GM19395 (cell line): ENCODE results near the gene RASL10A.

Experiments
- ATAC-seq: cut with Tn5 transposase; IDR thresholded peaks from one replicate; pipeline ENCODE4 v1.9.1; 2021; ENCODE audit warnings: mild to moderate bottlenecking, moderate library complexity; ENCODE audit not compliant: unreplicated experiment

RASL10A gene

GRCh38 chr22:29306835-29307595, 8.5 kb downstream of the RASL10A start:
- no peak for ATAC-seq

- no peak for ATAC-seq
These were observed 9.2 kb downstream of the RASL10A start, which contains the start of gene GAS2L1 for GRCh38 chr22:29306175-29306834. Gene GAS2L1, plus strand, starts transcription at chr22:29306650. Its CDS starts 1,456 bp downstream, at chr22:29308106.

- no peak for ATAC-seq
These were observed 9.7 kb downstream of the RASL10A start for GRCh38 chr22:29305836-29306174.

- ATAC-seq = no peak
These were observed 12.6 kb downstream of the RASL10A start for GRCh38 chr22:29302681-29303465.

GRCh38 chr22:29302402-29302680, 13.2 kb downstream of the RASL10A start:
- ATAC-seq = no peak

GRCh38 chr22:29301716-29302401, 13.6 kb downstream of the RASL10A start:
- ATAC-seq = no peak

- ATAC-seq = no peak
These were observed 14.5 kb downstream of the RASL10A start for GRCh38 chr22:29300807-29301601.

GRCh38 chr22:29300467-29300806, 15.1 kb downstream of the RASL10A start:
- ATAC-seq = no peak

GRCh38 chr22:29299136-29299900, 16.2 kb downstream of the RASL10A start:
- ATAC-seq = no peak

GRCh38 chr22:29298641-29299040, 16.9 kb downstream of the RASL10A start:
- no peak for ATAC-seq

GRCh38 chr22:29292379-29292778, 23.1 kb downstream of the RASL10A start:
- ATAC-seq = no peak

GRCh38 chr22:29291215-29291614, 24.3 kb downstream of the RASL10A start:
- no peak for ATAC-seq

- ATAC-seq = no peak
These were observed 25.4 kb downstream of the RASL10A start for GRCh38 chr22:29290061-29290460.

GRCh38 chr22:29288837-29289236, 26.7 kb downstream of the RASL10A start:
- ATAC-seq = no peak

- no peak for ATAC-seq
These were observed 31.3 kb downstream of the RASL10A start for GRCh38 chr22:29284196-29284595.

- ATAC-seq = no peak
These were observed 37.6 kb downstream of the RASL10A start for GRCh38 chr22:29277927-29278326.

GRCh38 chr22:29275819-29276565, 39.5 kb downstream of the RASL10A start:
- ATAC-seq = no peak

- no peak for ATAC-seq
These were observed 40.3 kb downstream of the RASL10A start for GRCh38 chr22:29275167-29275566.

- ATAC-seq = no peak
These were observed 42.9 kb downstream of the RASL10A start for GRCh38 chr22:29272624-29273023.
